Umbilical cord (tissue), 1 donor: ENCODE measurements around the gene TBCCD1. TPM values are rescaled to one million over a fixed set of nuclear protein-coding genes. Genes with fewer than 3 reads are reported as not detected.

Experiments used
- total RNA-seq: library from RNA; depleted of rRNA; stranded (reverse); fragments of >200 nt; gene quantifications from one replicate; pipeline ENCODE4 v1.2.3, GENCODE V29; 2014; ENCODE audit warnings: low replicate concordance; ENCODE audit not compliant: insufficient read depth

TBCCD1 gene
- total RNA-seq, 1 donor from 2014 or later: 6.3 TPM

Other genes with a start within 250 kb of the TBCCD1 start
- 13.5 TPM for gene DGKG, start 205.1 kb downstream of the TBCCD1 start, total RNA-seq
- 8.4 TPM for gene CRYGS, start 23.0 kb downstream of the TBCCD1 start, total RNA-seq
- gene DNAJB11, start 3.4 kb upstream of the TBCCD1 start, total RNA-seq: 43.1 TPM
- gene AHSG, start 45.7 kb upstream of the TBCCD1 start, total RNA-seq: not detected
- gene FETUB, start 73.1 kb upstream of the TBCCD1 start, total RNA-seq: 1.2 TPM
- gene HRG, start 98.7 kb upstream of the TBCCD1 start, total RNA-seq: 1.9 TPM
- gene KNG1, start 150.0 kb upstream of the TBCCD1 start, total RNA-seq: 1.4 TPM
- gene EIF4A2, start 216.2 kb upstream of the TBCCD1 start, total RNA-seq: 664 TPM
- 23.8 TPM for gene RFC4, start 239.1 kb upstream of the TBCCD1 start, total RNA-seq